Endothelial cell (in vitro differentiated cells): ENCODE data around the gene LRRC71. TPM values are rescaled to one million over a fixed set of nuclear protein-coding genes. Genes with fewer than 3 reads are reported as not detected.

Experiments used
- DNase-seq: peaks from one replicate; pipeline ENCODE4 v3.0.0; 2021; ENCODE audit warnings: low spot score
- H3K27ac Mint-ChIP-seq: one replicate; pipeline ENCODE4 v1.8.0; 2021; ENCODE audit warnings: mixed read lengths, inconsistent platforms; ENCODE audit not compliant: unreplicated experiment
- H3K27me3 Mint-ChIP-seq: one replicate; pipeline ENCODE4 v1.8.0; 2021; ENCODE audit warnings: mild to moderate bottlenecking, moderate library complexity, mixed read lengths, inconsistent platforms; ENCODE audit not compliant: unreplicated experiment
- H3K36me3 Mint-ChIP-seq: one replicate; pipeline ENCODE4 v1.8.0; 2021; ENCODE audit warnings: mild to moderate bottlenecking, low read depth, mixed read lengths, inconsistent platforms; ENCODE audit not compliant: unreplicated experiment
- H3K4me1 Mint-ChIP-seq: one replicate; pipeline ENCODE4 v1.8.0; 2021; ENCODE audit warnings: mild to moderate bottlenecking, mixed read lengths, inconsistent platforms; ENCODE audit not compliant: unreplicated experiment
- H3K4me3 Mint-ChIP-seq: one replicate; pipeline ENCODE4 v1.8.0; 2021; ENCODE audit warnings: mild to moderate bottlenecking, mixed read lengths, inconsistent platforms; ENCODE audit not compliant: unreplicated experiment
- H3K9me3 Mint-ChIP-seq: one replicate; pipeline ENCODE4 v1.8.0; 2021; ENCODE audit warnings: mixed read lengths, inconsistent platforms; ENCODE audit not compliant: unreplicated experiment
- total RNA-seq: library from RNA; stranded (reverse); fragmentation: NEBNext Ultra II Directional; extraction: Animal tissue kit (Norgen Biotek cat#: 25700); gene quantifications from one replicate; pipeline ENCODE4 v1.2.1, GENCODE V29; 2021; ENCODE audit not compliant: unreplicated experiment
- TF ChIP-seq, protein P1 (sequence below): fragments of 200-600 bp; sonication (generic); IDR thresholded peaks from one replicate; pipeline ENCODE4 v1.5.0; 2021; ENCODE audit warnings: antibody characterized with exemption; ENCODE audit not compliant: unreplicated experiment

LRRC71 gene
- total RNA-seq, 1 donor from 2014 or later = 0.95 TPM

- Mint-ChIP-seq H3K4me1 (no peaks in the 10 kb centered on the region), H3K4me3 (no peak overlapping the region), H3K27me3 (peaks cover 10% of the 10 kb centered on the region), H3K36me3 (no peaks in the 10 kb centered on the region), H3K27ac (no peak overlapping the region), H3K9me3 (no peaks in the 10 kb centered on the region)
- TF ChIP-seq, protein P1, sequence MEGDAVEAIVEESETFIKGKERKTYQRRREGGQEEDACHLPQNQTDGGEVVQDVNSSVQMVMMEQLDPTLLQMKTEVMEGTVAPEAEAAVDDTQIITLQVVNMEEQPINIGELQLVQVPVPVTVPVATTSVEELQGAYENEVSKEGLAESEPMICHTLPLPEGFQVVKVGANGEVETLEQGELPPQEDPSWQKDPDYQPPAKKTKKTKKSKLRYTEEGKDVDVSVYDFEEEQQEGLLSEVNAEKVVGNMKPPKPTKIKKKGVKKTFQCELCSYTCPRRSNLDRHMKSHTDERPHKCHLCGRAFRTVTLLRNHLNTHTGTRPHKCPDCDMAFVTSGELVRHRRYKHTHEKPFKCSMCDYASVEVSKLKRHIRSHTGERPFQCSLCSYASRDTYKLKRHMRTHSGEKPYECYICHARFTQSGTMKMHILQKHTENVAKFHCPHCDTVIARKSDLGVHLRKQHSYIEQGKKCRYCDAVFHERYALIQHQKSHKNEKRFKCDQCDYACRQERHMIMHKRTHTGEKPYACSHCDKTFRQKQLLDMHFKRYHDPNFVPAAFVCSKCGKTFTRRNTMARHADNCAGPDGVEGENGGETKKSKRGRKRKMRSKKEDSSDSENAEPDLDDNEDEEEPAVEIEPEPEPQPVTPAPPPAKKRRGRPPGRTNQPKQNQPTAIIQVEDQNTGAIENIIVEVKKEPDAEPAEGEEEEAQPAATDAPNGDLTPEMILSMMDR = no peak
- peak; percentile 59 for DNase-seq
These were observed 44.2 kb upstream of the LRRC71 start for GRCh38 chr1:156876281-156876680.

- no peaks in the 10 kb centered on the region for H3K36me3 Mint-ChIP-seq
- DNase-seq = no peak
- no peaks in the 10 kb centered on the region for H3K9me3 Mint-ChIP-seq
- peaks cover 2% of the 10 kb centered on the region for H3K4me1 Mint-ChIP-seq
- TF ChIP-seq, protein P1 = no peak
- peaks cover 13% of the 10 kb centered on the region for H3K27me3 Mint-ChIP-seq
- no peak overlapping the region for H3K27ac Mint-ChIP-seq
- no peak overlapping the region for H3K4me3 Mint-ChIP-seq
These were observed 42.8 kb upstream of the LRRC71 start for GRCh38 chr1:156877433-156878170.

DNA sequence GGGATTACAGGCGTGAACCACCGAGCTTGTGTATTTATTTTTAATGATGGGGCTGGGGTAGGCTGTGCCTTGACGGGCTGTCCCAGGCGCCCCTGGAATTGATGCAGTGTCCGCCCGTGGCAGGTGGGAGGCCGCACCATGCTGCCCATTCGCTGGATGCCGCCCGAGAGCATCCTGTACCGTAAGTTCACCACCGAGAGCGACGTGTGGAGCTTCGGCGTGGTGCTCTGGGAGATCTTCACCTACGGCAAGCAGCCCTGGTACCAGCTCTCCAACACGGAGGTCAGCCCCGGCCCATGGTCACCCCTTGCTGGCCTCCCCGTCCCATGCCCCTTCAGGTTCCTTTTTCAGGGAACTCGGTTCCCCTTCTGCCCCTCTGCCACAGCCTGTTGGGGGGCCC, 40.6 kb upstream of the LRRC71 start:
- H3K9me3 Mint-ChIP-seq = no peaks in the 10 kb centered on the region
- DNase-seq = no peak
- no peak overlapping the region for H3K27ac Mint-ChIP-seq
- H3K27me3 Mint-ChIP-seq = peaks cover 21% of the 10 kb centered on the region
- no peak overlapping the region for H3K4me3 Mint-ChIP-seq
- TF ChIP-seq, protein P1 = no peak
- peaks cover 4% of the 10 kb centered on the region for H3K36me3 Mint-ChIP-seq
- H3K4me1 Mint-ChIP-seq = peaks cover 7% of the 10 kb centered on the region

- TF ChIP-seq, protein P1 = no peak
- no peak overlapping the region for H3K27ac Mint-ChIP-seq
These were observed 40.0 kb upstream of the LRRC71 start for GRCh38 chr1:156880473-156880872.

DNA sequence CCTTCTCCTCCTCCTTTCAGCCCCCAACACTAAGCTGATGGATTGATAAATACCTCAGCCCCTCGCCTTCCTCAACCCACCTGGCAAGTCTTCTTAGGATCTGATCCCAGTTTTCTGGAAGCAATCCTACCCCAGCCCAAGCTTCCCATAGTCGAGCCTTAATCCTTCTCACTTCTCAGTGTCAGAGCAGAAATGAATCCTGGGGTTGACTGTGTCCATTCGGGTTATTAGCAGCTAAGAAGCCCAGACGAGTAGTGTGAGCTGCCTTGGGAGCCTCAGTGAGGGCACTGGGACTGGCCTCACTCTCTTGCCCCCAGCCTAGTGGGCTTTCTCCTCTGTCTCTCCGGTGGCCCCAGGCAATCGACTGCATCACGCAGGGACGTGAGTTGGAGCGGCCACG, 39.3 kb upstream of the LRRC71 start:
- Mint-ChIP-seq H3K27me3 (peaks cover 25% of the 10 kb centered on the region), H3K36me3 (peaks cover 4% of the 10 kb centered on the region), H3K4me1 (peaks cover 12% of the 10 kb centered on the region), H3K27ac (no peak overlapping the region), H3K9me3 (no peaks in the 10 kb centered on the region), H3K4me3 (no peak overlapping the region)
- TF ChIP-seq, protein P1 = no peak
- DNase-seq = no peak

More at GRCh38 chr1:156880473-156880872, 40.0 kb upstream of the LRRC71 start:
- H3K9me3 Mint-ChIP-seq = no peaks in the 10 kb centered on the region
- H3K36me3 Mint-ChIP-seq = peaks cover 4% of the 10 kb centered on the region
- DNase-seq = no peak
- peaks cover 12% of the 10 kb centered on the region for H3K4me1 Mint-ChIP-seq
- no peak overlapping the region for H3K4me3 Mint-ChIP-seq
- peaks cover 21% of the 10 kb centered on the region for H3K27me3 Mint-ChIP-seq
